ENCODE measurements around the gene TGFB3.
"Not testable (repeated sequence)": the region's sequence is repeated elsewhere in the genome, so short reads cannot be mapped to it uniquely, and the experiment has no call there.

Gene TGFB3

GRCh38 chr14:75944607-75945241 is 37.1 kb downstream of the TGFB3 start:
- DNase-seq, result no peak

GRCh38 chr14:75941030-75941429 is 40.8 kb downstream of the TGFB3 start:
- DNase-seq, result no peak

GRCh38 chr14:75939200-75939599 is 42.6 kb downstream of the TGFB3 start:
- no peak for DNase-seq

GRCh38 chr14:75934998-75935628 is 46.7 kb downstream of the TGFB3 start:
- no peak for DNase-seq

- DNase-seq, result no peak
These were observed 48.0 kb downstream of the TGFB3 start for GRCh38 chr14:75933712-75934296.

- no peak for DNase-seq
These were observed 53.1 kb downstream of the TGFB3 start for GRCh38 chr14:75928690-75929181.

GRCh38 chr14:75927564-75928087 is 54.2 kb downstream of the TGFB3 start:
- DNase-seq, result no peak

GRCh38 chr14:75926431-75927115 is 55.2 kb downstream of the TGFB3 start:
- DNase-seq, result no peak

- DNase-seq, result not testable (repeated sequence)
These were observed 56.5 kb downstream of the TGFB3 start for GRCh38 chr14:75925141-75925840.

GRCh38 chr14:75920421-75920820 is 61.4 kb downstream of the TGFB3 start:
- DNase-seq, result not testable (repeated sequence)

GRCh38 chr14:75917946-75918335 is 63.9 kb downstream of the TGFB3 start:
- no peak for DNase-seq

GRCh38 chr14:75917322-75917945 is 64.4 kb downstream of the TGFB3 start:
- DNase-seq, result no peak

GRCh38 chr14:75915045-75915444 is 66.8 kb downstream of the TGFB3 start:
- DNase-seq, result no peak

- DNase-seq, result no peak
These were observed 68.6 kb downstream of the TGFB3 start for GRCh38 chr14:75913183-75913582.

- no peak for DNase-seq
These were observed 69.9 kb downstream of the TGFB3 start for GRCh38 chr14:75911883-75912282.

- no peak for DNase-seq
These were observed 71.7 kb downstream of the TGFB3 start for GRCh38 chr14:75910048-75910447.

GRCh38 chr14:75909630-75910029 is 72.2 kb downstream of the TGFB3 start:
- no peak for DNase-seq
